Body of pancreas (tissue), 4 donors: Measurements from ENCODE around the gene NAIF1. TPM values are rescaled to one million over a fixed set of nuclear protein-coding genes. Genes with fewer than 3 reads are reported as not detected.
"Not testable (repeated sequence)": the region's sequence is repeated elsewhere in the genome, so short reads cannot be mapped to it uniquely, and the experiment has no call there.

Experiments
- ATAC-seq: fragments of 150-250 bp; one replicate; pipeline ENCODE4 v1.9.1; 2016
- DNase-seq, 4 donors: peaks; one replicate each; pipeline ENCODE4 v3.0.0-alpha.2; 2019
- H3K27ac ChIP-seq, 4 donors: fragments of 200-600 bp; sonication (generic); 1 replicate in 3 of 4; 2 replicates in 1 of 4; pipeline versions ENCODE4 v1.5.1 to v1.6.1; 2016 to 2019; ENCODE audit warnings: mild to moderate bottlenecking in 1 of 4, mixed read lengths in 1 of 4, moderate library complexity in 1 of 4
- H3K27me3 ChIP-seq, 2 donors: fragments of 200-600 bp; sonication (generic); one replicate each; pipeline ENCODE4 v1.6.0; 2016; ENCODE audit warnings: mild to moderate bottlenecking in 1 of 2
- H3K36me3 ChIP-seq, 2 donors: fragments of 200-600 bp; sonication (generic); replicated peaks in 1 of 2; 2 replicates each; pipeline ENCODE4 v1.5.1; 2016; ENCODE audit warnings: low read depth in 2 of 2; ENCODE audit not compliant: insufficient read depth in 1 of 2
- H3K4me1 ChIP-seq: fragments of 200-600 bp; sonication (generic); one replicate; pipeline ENCODE4 v1.6.0; 2016
- H3K4me3 ChIP-seq, 2 donors: fragments of 200-600 bp; sonication (generic); 1 replicate in 1 of 2; 2 replicates in 1 of 2; pipeline ENCODE4 v1.5.1; 2016 to 2019
- H3K9me3 ChIP-seq, 3 donors: fragments of 200-600 bp; sonication (generic); 1 replicate in 2 of 3; 2 replicates in 1 of 3; pipeline ENCODE4 v1.5.1; 2016
- POLR2A ChIP-seq, 3 donors: fragments of 450-650 bp; IDR thresholded peaks; one replicate each; pipeline ENCODE4 v1.6.1; 2016; ENCODE audit warnings: antibody characterized with exemption in 3 of 3, mild to moderate bottlenecking in 2 of 3
- WGBS, 2 donors: methylation state at CpG; one replicate each; pipeline ENCODE4 v1.1.5; 2017; 5-methylcytosine and 5-hydroxymethylcytosine counted together
- intact Hi-C: fragments of 100-400 bp; cut with DNase I; formaldehyde crosslinking; loops from one replicate; pipeline ENCODE4 v1.15.1; 2023
- total RNA-seq, 2 donors: library from RNA; depleted of rRNA; stranded (reverse); fragments of >200 nt; gene quantifications; one replicate each; pipeline ENCODE4 v1.1.0, GENCODE V29; 2016
- TF ChIP-seq, protein P1 (sequence below), 7 experiments: fragments of 450-650 bp in 4 of 7; fragments of 200-600 bp in 3 of 7; sonication (generic) in 3 of 7; IDR thresholded peaks; one replicate each; pipeline ENCODE4 v1.5.1; 2016 to 2019; ENCODE audit warnings: antibody characterized with exemption in 7 of 7

NAIF1 gene
- total RNA-seq, 2 donors from 2014 or later, result 1.3 to 4.9 TPM

DNA sequence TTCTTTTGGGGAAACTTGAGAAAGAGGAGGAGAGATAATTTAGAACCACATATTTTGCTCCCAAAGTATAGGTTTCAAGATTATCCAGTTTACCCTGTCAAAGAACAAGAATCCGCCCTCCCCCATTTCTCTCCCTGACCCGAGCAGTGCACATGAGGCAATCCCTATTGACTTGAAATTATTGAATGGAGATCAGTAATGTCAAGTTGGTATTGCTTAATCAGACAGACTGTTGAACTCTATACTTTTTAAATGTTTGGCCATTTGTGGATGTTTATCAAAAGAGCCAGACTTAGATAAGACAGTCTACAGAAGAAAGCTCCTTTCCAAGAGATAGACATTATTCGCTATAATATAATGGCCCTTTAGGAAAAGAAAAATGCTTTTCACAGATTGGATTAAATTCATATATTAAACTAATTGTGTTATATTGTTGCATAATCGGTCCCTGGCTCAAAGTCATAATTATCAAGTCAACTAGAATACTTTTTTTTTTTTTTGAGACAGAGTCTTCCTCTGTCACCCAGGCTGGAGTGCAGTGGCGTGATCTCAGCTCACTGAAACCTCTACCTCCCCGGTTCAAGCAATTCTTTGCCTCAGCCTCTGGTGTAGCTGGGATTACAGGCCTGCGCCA is 6.2 kb upstream of the NAIF1 start:
- Histone ChIP-seq H3K9me3 (no peaks in the 10 kb centered on the region), H3K36me3 (no peaks in the 10 kb centered on the region), H3K27me3 (no peaks in the 10 kb centered on the region), H3K4me1 (peaks cover 62% of the 10 kb centered on the region), H3K27ac (peak overlapping the region; percentile 44 to 75 (median 56)), H3K4me3 (no peak overlapping the region)
- 68 to 69% methylated on average over 7 of the region's 7 CpGs for WGBS, 2 donors
- intact Hi-C loops, result no loop called here
- no peak for ATAC-seq
- DNase-seq, result no peak
- TF ChIP-seq, protein P1, sequence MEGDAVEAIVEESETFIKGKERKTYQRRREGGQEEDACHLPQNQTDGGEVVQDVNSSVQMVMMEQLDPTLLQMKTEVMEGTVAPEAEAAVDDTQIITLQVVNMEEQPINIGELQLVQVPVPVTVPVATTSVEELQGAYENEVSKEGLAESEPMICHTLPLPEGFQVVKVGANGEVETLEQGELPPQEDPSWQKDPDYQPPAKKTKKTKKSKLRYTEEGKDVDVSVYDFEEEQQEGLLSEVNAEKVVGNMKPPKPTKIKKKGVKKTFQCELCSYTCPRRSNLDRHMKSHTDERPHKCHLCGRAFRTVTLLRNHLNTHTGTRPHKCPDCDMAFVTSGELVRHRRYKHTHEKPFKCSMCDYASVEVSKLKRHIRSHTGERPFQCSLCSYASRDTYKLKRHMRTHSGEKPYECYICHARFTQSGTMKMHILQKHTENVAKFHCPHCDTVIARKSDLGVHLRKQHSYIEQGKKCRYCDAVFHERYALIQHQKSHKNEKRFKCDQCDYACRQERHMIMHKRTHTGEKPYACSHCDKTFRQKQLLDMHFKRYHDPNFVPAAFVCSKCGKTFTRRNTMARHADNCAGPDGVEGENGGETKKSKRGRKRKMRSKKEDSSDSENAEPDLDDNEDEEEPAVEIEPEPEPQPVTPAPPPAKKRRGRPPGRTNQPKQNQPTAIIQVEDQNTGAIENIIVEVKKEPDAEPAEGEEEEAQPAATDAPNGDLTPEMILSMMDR (IDR thresholded peaks at IDR 0.05), result no peak
- no peak for TF ChIP-seq POLR2A (IDR thresholded peaks at IDR 0.05)

DNA sequence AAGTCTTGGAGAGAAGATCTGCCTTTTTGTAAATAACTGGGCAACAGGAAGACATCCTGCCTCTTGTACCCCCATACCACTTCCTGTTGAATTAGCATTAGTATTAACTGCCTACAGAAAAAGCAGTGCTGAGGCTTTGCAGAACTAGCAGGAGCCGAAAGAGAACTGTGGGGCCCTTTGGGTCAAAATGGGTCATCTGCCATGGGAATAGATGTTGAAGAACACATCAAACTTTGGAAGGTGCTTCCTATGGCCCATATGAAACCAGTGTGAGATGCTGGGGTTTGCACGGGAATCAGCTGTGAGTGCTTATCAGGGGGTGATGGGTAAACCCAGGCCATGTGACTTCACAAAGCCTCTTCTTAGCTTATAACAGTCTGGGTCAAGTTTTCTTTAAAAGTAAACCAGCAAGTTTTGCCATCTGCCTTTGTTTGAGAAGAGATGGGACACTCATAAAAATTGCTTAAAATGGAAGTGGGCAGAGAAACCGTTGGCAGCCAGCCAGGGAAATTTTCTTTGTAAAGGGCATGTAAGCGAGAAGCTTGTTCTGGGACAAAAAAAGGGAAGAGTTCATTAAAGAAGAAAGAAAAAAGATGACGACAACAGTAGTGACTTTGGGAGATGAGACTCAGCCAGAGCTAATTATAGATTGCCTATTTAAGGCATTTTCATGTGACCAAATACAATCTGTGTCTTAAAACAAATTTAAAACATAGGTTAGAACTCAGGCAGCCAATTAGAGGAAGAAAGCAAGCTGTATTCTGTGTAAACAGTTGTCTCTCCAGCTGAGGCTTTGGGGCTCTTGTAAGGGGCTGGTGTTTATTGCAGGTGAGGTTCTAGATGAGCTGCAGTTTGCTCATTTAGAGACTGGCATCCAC is 5.3 kb upstream of the NAIF1 start:
- Histone ChIP-seq H3K36me3 (no peaks in the 10 kb centered on the region), H3K4me3 (no peak overlapping the region)

DNA sequence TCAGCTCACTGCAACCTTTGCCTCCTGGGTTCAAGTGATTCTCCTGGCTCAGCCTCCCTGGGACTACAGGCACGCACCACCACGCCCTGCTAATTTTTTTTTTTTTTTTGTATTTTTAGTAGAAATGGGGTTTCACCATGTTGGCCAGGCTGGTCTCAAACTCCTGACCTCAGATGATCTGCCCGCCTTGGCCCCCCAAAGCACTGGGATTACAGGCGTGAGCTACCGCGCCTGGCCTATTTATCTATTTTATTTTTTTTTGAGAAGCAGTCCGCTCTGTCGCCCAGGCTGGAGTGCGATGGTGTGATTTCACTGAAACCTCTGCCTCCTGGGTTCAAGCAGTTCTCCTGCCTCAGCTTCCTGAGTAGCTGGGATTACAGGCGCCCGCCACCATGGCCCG is 4.4 kb upstream of the NAIF1 start:
- H3K9me3 ChIP-seq, DNase-seq, H3K27me3 ChIP-seq, ATAC-seq, intact Hi-C loops, H3K36me3 ChIP-seq, H3K4me3 ChIP-seq: not testable (repeated sequence)
- 91 to 92% methylated on average over 12 of the region's 12 CpGs for WGBS, 2 donors
- H3K27ac ChIP-seq, result peak overlapping the region in 2 of 4 donors; percentile 63 to 75
- peaks cover 56% of the 10 kb centered on the region for H3K4me1 ChIP-seq

More for the DNA sequence above, 5.3 kb upstream of the NAIF1 start:
- Histone ChIP-seq H3K27me3 (no peaks in the 10 kb centered on the region), H3K4me1 (peaks cover 52% of the 10 kb centered on the region), H3K27ac (peak overlapping the region; percentile 44 to 75 (median 56)), H3K9me3 (no peaks in the 10 kb centered on the region)
- peak; percentile 64 to 81 (median 70) for DNase-seq
- WGBS, 2 donors, result 21 to 22% methylated on average over 5 of the region's 5 CpGs
- ATAC-seq, result no peak
- TF ChIP-seq, protein P1 (IDR thresholded peaks at IDR 0.05), result no peak
- TF ChIP-seq POLR2A (IDR thresholded peaks at IDR 0.05), result no peak
- intact Hi-C loops, result no loop called here

- ATAC-seq (no peak), DNase-seq (no peak)
- Histone ChIP-seq H3K9me3 (no peaks in the 10 kb centered on the region), H3K27me3 (no peaks in the 10 kb centered on the region), H3K4me1 (peaks cover 62% of the 10 kb centered on the region), H3K27ac (no peak overlapping the region), H3K36me3 (no peaks in the 10 kb centered on the region), H3K4me3 (no peak overlapping the region)
- intact Hi-C loops, result no loop called here
- WGBS, 2 donors, result 78 to 80% methylated on average over 7 of the region's 7 CpGs
- TF ChIP-seq POLR2A (IDR thresholded peaks at IDR 0.05), result no peak
- TF ChIP-seq, protein P1 (IDR thresholded peaks at IDR 0.05), result no peak
Measured at GRCh38 chr9:128070874-128071273, 3.8 kb upstream of the NAIF1 start.

- TF ChIP-seq POLR2A (IDR thresholded peaks at IDR 0.05), result no peak
- TF ChIP-seq, protein P1 (IDR thresholded peaks at IDR 0.05), result no peak
- intact Hi-C loops, result no loop called here
- peak overlapping the region; percentile 71 to 100 (median 92) for H3K27ac ChIP-seq
- peak overlapping the region; percentile 66 to 86 for H3K4me3 ChIP-seq
- 2 to 3% methylated on average over 15 to 50 of the region's 50 CpGs for WGBS, 2 donors
- no peaks in the 10 kb centered on the region for H3K27me3 ChIP-seq
- no peaks in the 10 kb centered on the region for H3K36me3 ChIP-seq
- peaks cover 65% of the 10 kb centered on the region for H3K4me1 ChIP-seq
- DNase-seq, result peak in 3 of 4 donors; percentile 49 to 56 (median 54)
- no peaks in the 10 kb centered on the region for H3K9me3 ChIP-seq
- no peak for ATAC-seq
Measured at GRCh38 chr9:128068386-128069205, 1.5 kb upstream of the NAIF1 start.
